GM10266 (cell line): ENCODE results near the gene OR6C4.
"Not testable (repeated sequence)": the region's sequence is repeated elsewhere in the genome, so short reads cannot be mapped to it uniquely, and the experiment has no call there.

ENCODE experiments used
- DNase-seq: peaks from one replicate; pipeline ENCODE4 v3.0.0; 2012; ENCODE audit errors: extremely low spot score
- TF ChIP-seq, protein P1 (sequence below): IDR thresholded peaks from 2 replicates; pipeline ENCODE4 v1.5.1; 2012; ENCODE audit warnings: mild to moderate bottlenecking, low read depth; ENCODE audit not compliant: control insufficient read depth, insufficient read depth; ENCODE audit errors: missing control alignments

The OR6C4 gene

DNA sequence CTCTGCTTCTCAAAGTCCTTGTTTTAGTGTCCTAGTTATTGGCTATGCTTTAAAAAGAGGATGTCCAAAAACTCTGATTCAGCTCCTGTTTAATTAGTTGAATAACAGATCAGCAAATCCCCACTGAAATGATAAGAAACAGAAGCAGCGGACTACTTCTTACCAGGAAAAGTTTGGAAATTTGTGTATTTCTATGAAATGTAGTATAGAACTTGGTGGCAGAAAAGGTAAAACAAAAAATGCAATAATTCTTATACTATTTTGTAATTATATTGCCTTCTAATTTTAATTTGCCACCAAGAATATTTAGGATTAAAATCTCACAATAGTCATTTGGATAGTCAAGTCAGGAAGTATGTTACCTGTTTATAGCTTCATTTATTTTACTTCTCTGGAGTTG, 22.8 kb downstream of the OR6C4 start, which contains the start of gene OR2AP1:
Gene OR2AP1 (plus strand): TSS at position 301 of the 400 bp plus-strand sequence. CDS start 1,947 bp downstream, outside the sequence.
- DNase-seq, result no peak
- TF ChIP-seq, protein P1, sequence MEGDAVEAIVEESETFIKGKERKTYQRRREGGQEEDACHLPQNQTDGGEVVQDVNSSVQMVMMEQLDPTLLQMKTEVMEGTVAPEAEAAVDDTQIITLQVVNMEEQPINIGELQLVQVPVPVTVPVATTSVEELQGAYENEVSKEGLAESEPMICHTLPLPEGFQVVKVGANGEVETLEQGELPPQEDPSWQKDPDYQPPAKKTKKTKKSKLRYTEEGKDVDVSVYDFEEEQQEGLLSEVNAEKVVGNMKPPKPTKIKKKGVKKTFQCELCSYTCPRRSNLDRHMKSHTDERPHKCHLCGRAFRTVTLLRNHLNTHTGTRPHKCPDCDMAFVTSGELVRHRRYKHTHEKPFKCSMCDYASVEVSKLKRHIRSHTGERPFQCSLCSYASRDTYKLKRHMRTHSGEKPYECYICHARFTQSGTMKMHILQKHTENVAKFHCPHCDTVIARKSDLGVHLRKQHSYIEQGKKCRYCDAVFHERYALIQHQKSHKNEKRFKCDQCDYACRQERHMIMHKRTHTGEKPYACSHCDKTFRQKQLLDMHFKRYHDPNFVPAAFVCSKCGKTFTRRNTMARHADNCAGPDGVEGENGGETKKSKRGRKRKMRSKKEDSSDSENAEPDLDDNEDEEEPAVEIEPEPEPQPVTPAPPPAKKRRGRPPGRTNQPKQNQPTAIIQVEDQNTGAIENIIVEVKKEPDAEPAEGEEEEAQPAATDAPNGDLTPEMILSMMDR, result no peak

- TF ChIP-seq, protein P1, result no peak
- DNase-seq, result no peak
Observed at GRCh38 chr12:55582066-55582465, 32.7 kb downstream of the OR6C4 start.

- TF ChIP-seq, protein P1, result no peak
- no peak for DNase-seq
Observed at GRCh38 chr12:55585817-55586216, 36.4 kb downstream of the OR6C4 start.

DNA sequence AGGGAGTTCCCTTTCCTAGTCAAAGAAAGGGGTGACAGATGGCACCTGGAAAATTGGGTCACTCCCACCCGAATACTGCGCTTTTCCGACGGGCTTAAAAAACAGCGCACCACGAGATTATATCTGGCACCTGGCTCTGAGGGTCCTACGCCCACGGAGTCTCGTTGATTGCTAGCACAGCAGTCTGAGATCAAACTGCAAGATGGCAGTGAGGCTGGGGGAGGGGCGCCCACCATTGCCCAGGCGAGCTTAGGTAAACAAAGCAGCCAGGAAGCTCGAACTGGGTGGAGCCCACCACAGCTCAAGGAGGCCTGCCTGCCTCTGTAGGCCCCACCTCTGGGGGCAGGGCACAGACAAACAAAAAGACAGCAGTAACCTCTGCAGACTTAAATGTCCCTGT, 40.8 kb downstream of the OR6C4 start:
- not testable (repeated sequence) for DNase-seq
